ENCODE measurements around the gene RPL27. TPM values are rescaled to one million over a fixed set of nuclear protein-coding genes. Genes with fewer than 3 reads are reported as not detected.

Gene RPL27
- total and polyA plus RNA-seq, 2 of the 13 experiments (the other 11 are each of a cell fraction or from before 2014, with no cell fraction given), result 1,585 to 5,840 TPM

DNA sequence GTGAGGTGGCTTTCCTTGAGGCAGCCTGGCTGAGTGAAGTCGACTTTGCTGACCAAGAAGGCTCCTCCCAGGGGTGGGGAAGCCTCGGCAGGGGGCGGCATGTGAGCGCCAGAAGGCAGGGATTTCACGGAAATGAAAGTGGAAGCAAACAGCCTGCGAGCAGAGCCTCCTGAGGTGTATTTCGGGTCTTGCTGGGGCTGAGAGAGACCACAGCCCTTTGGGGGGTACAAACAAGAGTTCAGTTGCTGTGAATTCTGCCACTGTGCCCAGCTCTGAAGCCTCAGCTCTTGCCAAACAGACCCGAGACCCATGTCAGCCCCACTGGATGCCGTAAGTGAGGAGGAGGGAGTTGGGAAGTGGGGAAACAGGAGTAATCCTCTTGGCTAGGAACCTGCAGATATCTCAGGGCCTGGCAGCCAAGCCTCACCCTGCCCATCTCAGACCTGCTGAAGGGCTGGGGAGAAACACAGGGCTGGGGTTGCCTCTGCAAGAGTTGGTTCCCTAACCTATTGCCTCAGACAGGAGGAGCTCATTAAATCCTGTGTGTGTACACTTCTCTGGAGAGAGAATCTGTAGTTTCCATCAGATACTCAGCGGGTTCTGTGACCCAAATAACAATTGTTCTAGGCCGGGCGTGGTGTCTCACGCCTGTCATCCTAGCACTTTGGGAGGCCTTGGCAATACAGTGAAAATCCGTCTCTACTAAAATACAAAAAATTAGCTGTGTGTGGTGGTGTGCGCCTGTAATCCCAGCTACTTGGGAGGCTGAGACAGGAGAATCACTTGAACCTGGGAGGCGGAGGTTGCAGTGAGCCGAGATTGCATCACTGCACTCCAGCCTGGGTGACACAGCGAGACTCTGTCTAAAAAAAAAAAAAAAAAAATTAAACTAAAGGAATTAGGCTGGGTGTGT is 8.7 kb downstream of the RPL27 start, which contains the start of gene IFI35 (continued):
- TF ChIP-seq, protein P1, sequence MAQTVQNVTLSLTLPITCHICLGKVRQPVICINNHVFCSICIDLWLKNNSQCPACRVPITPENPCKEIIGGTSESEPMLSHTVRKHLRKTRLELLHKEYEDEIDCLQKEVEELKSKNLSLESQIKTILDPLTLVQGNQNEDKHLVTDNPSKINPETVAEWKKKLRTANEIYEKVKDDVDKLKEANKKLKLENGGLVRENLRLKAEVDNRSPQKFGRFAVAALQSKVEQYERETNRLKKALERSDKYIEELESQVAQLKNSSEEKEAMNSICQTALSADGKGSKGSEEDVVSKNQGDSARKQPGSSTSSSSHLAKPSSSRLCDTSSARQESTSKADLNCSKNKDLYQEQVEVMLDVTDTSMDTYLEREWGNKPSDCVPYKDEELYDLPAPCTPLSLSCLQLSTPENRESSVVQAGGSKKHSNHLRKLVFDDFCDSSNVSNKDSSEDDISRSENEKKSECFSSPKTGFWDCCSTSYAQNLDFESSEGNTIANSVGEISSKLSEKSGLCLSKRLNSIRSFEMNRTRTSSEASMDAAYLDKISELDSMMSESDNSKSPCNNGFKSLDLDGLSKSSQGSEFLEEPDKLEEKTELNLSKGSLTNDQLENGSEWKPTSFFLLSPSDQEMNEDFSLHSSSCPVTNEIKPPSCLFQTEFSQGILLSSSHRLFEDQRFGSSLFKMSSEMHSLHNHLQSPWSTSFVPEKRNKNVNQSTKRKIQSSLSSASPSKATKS (CRISPR knock-in tag; IDR thresholded peaks at IDR 0.05), result no peak
- TF ChIP-seq, protein P2, sequence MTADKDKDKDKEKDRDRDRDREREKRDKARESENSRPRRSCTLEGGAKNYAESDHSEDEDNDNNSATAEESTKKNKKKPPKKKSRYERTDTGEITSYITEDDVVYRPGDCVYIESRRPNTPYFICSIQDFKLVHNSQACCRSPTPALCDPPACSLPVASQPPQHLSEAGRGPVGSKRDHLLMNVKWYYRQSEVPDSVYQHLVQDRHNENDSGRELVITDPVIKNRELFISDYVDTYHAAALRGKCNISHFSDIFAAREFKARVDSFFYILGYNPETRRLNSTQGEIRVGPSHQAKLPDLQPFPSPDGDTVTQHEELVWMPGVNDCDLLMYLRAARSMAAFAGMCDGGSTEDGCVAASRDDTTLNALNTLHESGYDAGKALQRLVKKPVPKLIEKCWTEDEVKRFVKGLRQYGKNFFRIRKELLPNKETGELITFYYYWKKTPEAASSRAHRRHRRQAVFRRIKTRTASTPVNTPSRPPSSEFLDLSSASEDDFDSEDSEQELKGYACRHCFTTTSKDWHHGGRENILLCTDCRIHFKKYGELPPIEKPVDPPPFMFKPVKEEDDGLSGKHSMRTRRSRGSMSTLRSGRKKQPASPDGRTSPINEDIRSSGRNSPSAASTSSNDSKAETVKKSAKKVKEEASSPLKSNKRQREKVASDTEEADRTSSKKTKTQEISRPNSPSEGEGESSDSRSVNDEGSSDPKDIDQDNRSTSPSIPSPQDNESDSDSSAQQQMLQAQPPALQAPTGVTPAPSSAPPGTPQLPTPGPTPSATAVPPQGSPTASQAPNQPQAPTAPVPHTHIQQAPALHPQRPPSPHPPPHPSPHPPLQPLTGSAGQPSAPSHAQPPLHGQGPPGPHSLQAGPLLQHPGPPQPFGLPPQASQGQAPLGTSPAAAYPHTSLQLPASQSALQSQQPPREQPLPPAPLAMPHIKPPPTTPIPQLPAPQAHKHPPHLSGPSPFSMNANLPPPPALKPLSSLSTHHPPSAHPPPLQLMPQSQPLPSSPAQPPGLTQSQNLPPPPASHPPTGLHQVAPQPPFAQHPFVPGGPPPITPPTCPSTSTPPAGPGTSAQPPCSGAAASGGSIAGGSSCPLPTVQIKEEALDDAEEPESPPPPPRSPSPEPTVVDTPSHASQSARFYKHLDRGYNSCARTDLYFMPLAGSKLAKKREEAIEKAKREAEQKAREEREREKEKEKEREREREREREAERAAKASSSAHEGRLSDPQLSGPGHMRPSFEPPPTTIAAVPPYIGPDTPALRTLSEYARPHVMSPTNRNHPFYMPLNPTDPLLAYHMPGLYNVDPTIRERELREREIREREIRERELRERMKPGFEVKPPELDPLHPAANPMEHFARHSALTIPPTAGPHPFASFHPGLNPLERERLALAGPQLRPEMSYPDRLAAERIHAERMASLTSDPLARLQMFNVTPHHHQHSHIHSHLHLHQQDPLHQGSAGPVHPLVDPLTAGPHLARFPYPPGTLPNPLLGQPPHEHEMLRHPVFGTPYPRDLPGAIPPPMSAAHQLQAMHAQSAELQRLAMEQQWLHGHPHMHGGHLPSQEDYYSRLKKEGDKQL (CRISPR knock-in tag; IDR thresholded peaks at IDR 0.05; ENCODE audit: low read depth), result no peak
- TF ChIP-seq PHF8 (CRISPR knock-in tag; IDR thresholded peaks at IDR 0.05) (peak; percentile 60), MTERF4 (CRISPR knock-in tag; IDR thresholded peaks at IDR 0.05) (0 out of 2 replicates have a peak, but pooled peaks have one; percentile 23), NFATC3 (CRISPR knock-in tag; IDR thresholded peaks at IDR 0.05) (no peak), ZNF296 (CRISPR knock-in tag; conservative IDR thresholded peaks at IDR 0.05) (no peak; the same call in 1 of the 2 replicates), RNF2 (conservative IDR thresholded peaks at IDR 0.05; ENCODE audit: low read depth) (no peak), PREB (CRISPR knock-in tag; IDR thresholded peaks at IDR 0.05) (no peak), ZNF780A (CRISPR knock-in tag; IDR thresholded peaks at IDR 0.05) (no peak), NONO (IDR thresholded peaks at IDR 0.05) (no peak), NONO (CRISPR knock-in tag; conservative IDR thresholded peaks at IDR 0.05) (no peak), ZNF773 (CRISPR knock-in tag; IDR thresholded peaks at IDR 0.05; ENCODE audit: borderline replicate concordance) (no peak), ZFAT (CRISPR knock-in tag; conservative IDR thresholded peaks at IDR 0.05) (no peak), ZKSCAN5 (CRISPR knock-in tag; IDR thresholded peaks at IDR 0.05) (no peak; the same call in 1 of the 2 replicates), ZBTB20 (CRISPR knock-in tag; IDR thresholded peaks at IDR 0.05; ENCODE audit: borderline replicate concordance, low read depth) (peak; percentile 74; the same call in 1 of the 2 replicates)
- TF ChIP-seq, protein P3, sequence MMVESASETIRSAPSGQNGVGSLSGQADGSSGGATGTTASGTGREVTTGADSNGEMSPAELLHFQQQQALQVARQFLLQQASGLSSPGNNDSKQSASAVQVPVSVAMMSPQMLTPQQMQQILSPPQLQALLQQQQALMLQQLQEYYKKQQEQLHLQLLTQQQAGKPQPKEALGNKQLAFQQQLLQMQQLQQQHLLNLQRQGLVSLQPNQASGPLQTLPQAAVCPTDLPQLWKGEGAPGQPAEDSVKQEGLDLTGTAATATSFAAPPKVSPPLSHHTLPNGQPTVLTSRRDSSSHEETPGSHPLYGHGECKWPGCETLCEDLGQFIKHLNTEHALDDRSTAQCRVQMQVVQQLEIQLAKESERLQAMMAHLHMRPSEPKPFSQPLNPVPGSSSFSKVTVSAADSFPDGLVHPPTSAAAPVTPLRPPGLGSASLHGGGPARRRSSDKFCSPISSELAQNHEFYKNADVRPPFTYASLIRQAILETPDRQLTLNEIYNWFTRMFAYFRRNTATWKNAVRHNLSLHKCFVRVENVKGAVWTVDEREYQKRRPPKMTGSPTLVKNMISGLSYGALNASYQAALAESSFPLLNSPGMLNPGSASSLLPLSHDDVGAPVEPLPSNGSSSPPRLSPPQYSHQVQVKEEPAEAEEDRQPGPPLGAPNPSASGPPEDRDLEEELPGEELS (CRISPR knock-in tag; IDR thresholded peaks at IDR 0.05), result peak; percentile 56; the same call in 1 of the 2 replicates

Measured in HepG2 (cell line).